GM12801 (cell line): ENCODE data around the gene MED19.

ENCODE experiments used
- TF ChIP-seq, protein P1 (sequence below): IDR thresholded peaks from one replicate; pipeline ENCODE4 v1.5.1; 2011; ENCODE audit warnings: control low read depth; ENCODE audit not compliant: insufficient read length; ENCODE audit errors: extremely low read depth

MED19 gene, protein sequence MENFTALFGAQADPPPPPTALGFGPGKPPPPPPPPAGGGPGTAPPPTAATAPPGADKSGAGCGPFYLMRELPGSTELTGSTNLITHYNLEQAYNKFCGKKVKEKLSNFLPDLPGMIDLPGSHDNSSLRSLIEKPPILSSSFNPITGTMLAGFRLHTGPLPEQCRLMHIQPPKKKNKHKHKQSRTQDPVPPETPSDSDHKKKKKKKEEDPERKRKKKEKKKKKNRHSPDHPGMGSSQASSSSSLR

GRCh38 chr11:57711414-57712255 lies at the start of gene MED19:
MED19 (minus strand) TSS chr11:57712215; CDS start chr11:57712179, 36 bp downstream.
- TF ChIP-seq, protein P1, sequence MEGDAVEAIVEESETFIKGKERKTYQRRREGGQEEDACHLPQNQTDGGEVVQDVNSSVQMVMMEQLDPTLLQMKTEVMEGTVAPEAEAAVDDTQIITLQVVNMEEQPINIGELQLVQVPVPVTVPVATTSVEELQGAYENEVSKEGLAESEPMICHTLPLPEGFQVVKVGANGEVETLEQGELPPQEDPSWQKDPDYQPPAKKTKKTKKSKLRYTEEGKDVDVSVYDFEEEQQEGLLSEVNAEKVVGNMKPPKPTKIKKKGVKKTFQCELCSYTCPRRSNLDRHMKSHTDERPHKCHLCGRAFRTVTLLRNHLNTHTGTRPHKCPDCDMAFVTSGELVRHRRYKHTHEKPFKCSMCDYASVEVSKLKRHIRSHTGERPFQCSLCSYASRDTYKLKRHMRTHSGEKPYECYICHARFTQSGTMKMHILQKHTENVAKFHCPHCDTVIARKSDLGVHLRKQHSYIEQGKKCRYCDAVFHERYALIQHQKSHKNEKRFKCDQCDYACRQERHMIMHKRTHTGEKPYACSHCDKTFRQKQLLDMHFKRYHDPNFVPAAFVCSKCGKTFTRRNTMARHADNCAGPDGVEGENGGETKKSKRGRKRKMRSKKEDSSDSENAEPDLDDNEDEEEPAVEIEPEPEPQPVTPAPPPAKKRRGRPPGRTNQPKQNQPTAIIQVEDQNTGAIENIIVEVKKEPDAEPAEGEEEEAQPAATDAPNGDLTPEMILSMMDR = no peak

- TF ChIP-seq, protein P1 = no peak
These were observed 46.2 kb upstream of the MED19 start for GRCh38 chr11:57758174-57758573.

GRCh38 chr11:57752954-57753353 lies 40.9 kb upstream of the MED19 start:
- TF ChIP-seq, protein P1 = no peak

- TF ChIP-seq, protein P1 = no peak
These were observed 39.8 kb upstream of the MED19 start, which contains the start of gene BTBD18 for GRCh38 chr11:57751676-57752253. BTBD18 (minus strand) TSS chr11:57751819; CDS start chr11:57751188, 631 bp downstream.

- TF ChIP-seq, protein P1 = no peak
These were observed 39.2 kb upstream of the MED19 start for GRCh38 chr11:57751176-57751575.

- TF ChIP-seq, protein P1 = no peak
These were observed 34.9 kb upstream of the MED19 start for GRCh38 chr11:57746920-57747319.

GRCh38 chr11:57745206-57745605 lies 33.2 kb upstream of the MED19 start:
- TF ChIP-seq, protein P1 = no peak
